Neutrophil (primary cell): Measurements from ENCODE around the gene IL15RA.

ENCODE experiments used
- H3K27ac ChIP-seq: fragments of 200-600 bp; sonication (generic); 2 replicates; pipeline ENCODE4 v1.5.1; 2016; ENCODE audit warnings: mild to moderate bottlenecking, moderate library complexity
- H3K27me3 ChIP-seq: fragments of 200-600 bp; sonication (generic); 2 replicates; pipeline ENCODE4 v1.6.0; 2016; ENCODE audit warnings: mild to moderate bottlenecking
- H3K36me3 ChIP-seq: fragments of 200-600 bp; sonication (generic); 2 replicates; pipeline ENCODE4 v1.5.1; 2017
- H3K4me1 ChIP-seq, 2 experiments: fragments of 200-600 bp in 1 of 2; sonication (generic) in 1 of 2; 1 replicate in 1 of 2; 2 replicates in 1 of 2; pipeline versions ENCODE4 v1.5.1 to v1.6.1; 2013 to 2016; ENCODE audit warnings: low read depth in 1 of 2, low read length in 1 of 2, mild to moderate bottlenecking in 1 of 2, moderate library complexity in 1 of 2; ENCODE audit not compliant: control insufficient read depth in 1 of 2, insufficient read depth in 1 of 2
- H3K4me3 ChIP-seq, 2 experiments: fragments of 200-600 bp in 1 of 2; sonication (generic) in 1 of 2; 1 replicate in 1 of 2; 2 replicates in 1 of 2; pipeline ENCODE4 v1.5.1; 2013 to 2016; ENCODE audit warnings: low read depth in 1 of 2, low read length in 1 of 2, mild to moderate bottlenecking in 1 of 2, moderate library complexity in 1 of 2
- H3K9me3 ChIP-seq: fragments of 200-600 bp; sonication (generic); 2 replicates; pipeline ENCODE4 v1.5.1; 2016
- TF ChIP-seq, protein P1 (sequence below): fragments of 200-600 bp; sonication (generic); IDR thresholded peaks from 2 replicates; pipeline ENCODE4 v1.5.1; 2016; ENCODE audit warnings: antibody characterized with exemption

The IL15RA gene

DNA sequence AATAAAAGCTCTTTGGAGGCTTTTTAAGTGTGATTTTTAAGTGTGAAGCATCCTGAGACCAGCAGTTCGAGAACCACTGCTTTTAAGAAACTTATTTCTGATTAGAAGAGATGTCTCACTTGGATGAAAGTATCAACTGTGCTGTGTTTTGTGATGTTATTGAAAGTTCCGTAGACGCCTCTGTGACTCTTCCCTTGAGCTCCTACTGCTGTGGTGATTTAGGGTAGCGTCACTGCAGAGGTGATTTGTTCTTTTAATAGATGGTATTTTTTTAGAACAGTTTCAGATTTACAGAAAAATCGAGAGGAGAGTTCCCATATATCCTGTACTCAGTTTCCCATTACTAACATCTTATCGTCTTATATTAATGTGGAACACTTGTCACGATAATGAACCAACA is 57.8 kb downstream of the IL15RA start:
- TF ChIP-seq, protein P1, sequence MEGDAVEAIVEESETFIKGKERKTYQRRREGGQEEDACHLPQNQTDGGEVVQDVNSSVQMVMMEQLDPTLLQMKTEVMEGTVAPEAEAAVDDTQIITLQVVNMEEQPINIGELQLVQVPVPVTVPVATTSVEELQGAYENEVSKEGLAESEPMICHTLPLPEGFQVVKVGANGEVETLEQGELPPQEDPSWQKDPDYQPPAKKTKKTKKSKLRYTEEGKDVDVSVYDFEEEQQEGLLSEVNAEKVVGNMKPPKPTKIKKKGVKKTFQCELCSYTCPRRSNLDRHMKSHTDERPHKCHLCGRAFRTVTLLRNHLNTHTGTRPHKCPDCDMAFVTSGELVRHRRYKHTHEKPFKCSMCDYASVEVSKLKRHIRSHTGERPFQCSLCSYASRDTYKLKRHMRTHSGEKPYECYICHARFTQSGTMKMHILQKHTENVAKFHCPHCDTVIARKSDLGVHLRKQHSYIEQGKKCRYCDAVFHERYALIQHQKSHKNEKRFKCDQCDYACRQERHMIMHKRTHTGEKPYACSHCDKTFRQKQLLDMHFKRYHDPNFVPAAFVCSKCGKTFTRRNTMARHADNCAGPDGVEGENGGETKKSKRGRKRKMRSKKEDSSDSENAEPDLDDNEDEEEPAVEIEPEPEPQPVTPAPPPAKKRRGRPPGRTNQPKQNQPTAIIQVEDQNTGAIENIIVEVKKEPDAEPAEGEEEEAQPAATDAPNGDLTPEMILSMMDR, result no peak
- H3K9me3 ChIP-seq, result no peaks in the 10 kb centered on the region
- H3K27ac ChIP-seq, result no peak overlapping the region
- H3K4me3 ChIP-seq, result no peak overlapping the region
- H3K4me1 ChIP-seq, result no peaks in the 10 kb centered on the region
- H3K36me3 ChIP-seq, result peaks cover 100% of the 10 kb centered on the region
- no peaks in the 10 kb centered on the region for H3K27me3 ChIP-seq

DNA sequence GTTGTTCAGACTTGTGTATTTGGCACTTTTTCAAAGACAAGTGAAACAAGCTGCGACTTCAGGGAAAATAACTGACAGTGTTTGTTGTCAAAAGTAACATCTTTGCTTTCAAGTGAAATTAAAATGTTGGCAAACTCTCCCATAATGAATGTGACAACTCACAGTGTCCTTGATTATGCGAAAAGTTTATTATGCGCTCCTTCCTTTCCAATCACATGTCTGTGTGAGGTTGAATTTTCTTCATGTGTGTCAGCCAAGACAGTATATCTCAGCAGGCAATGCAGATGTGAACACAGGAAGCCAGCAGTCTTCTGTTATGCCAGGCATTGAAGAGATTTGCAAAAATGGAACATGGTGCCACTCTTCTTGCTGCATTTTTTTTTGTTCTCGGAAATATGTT is 58.6 kb downstream of the IL15RA start:
- Histone ChIP-seq H3K27me3 (no peaks in the 10 kb centered on the region), H3K4me1 (no peaks in the 10 kb centered on the region)

GRCh38 chr10:5917305-5917704 is 60.0 kb downstream of the IL15RA start:
- H3K27ac ChIP-seq, result no peak overlapping the region
- no peaks in the 10 kb centered on the region for H3K27me3 ChIP-seq
- no peak overlapping the region for H3K4me3 ChIP-seq
- peaks cover 100% of the 10 kb centered on the region for H3K36me3 ChIP-seq
- H3K4me1 ChIP-seq, result no peaks in the 10 kb centered on the region
- TF ChIP-seq, protein P1, result no peak
- no peaks in the 10 kb centered on the region for H3K9me3 ChIP-seq

More for the DNA sequence above, 58.6 kb downstream of the IL15RA start:
- Histone ChIP-seq H3K4me3 (no peak overlapping the region), H3K36me3 (peaks cover 100% of the 10 kb centered on the region), H3K27ac (no peak overlapping the region), H3K9me3 (no peaks in the 10 kb centered on the region)
- TF ChIP-seq, protein P1, result no peak

- Histone ChIP-seq H3K4me1 (no peaks in the 10 kb centered on the region), H3K27me3 (no peaks in the 10 kb centered on the region), H3K4me3 (no peak overlapping the region), H3K9me3 (no peaks in the 10 kb centered on the region), H3K27ac (no peak overlapping the region), H3K36me3 (peaks cover 100% of the 10 kb centered on the region)
- TF ChIP-seq, protein P1, result no peak
These were observed 61.9 kb downstream of the IL15RA start for GRCh38 chr10:5915451-5915850.

DNA sequence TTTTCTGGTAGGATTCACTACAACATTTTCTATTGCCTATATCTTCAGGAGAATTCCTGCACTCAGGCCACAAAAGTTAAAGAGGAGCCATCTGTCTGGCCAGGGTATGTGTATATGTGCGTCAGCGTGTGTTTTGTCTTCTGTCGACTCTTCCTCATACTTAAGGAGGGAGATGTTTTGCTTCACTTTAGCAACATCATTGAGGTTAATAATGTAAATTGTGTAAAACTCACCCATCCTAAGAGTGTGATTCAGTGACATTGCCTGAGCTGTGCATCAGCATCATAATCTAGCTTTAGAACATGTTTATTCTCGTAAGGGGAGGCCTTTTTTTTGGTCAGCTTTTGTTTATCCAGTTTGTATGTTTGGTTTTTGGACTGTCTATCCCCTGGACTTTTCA is 63.6 kb downstream of the IL15RA start:
- Histone ChIP-seq H3K4me3 (no peak overlapping the region), H3K9me3 (no peaks in the 10 kb centered on the region), H3K4me1 (no peaks in the 10 kb centered on the region), H3K36me3 (peaks cover 100% of the 10 kb centered on the region), H3K27ac (no peak overlapping the region), H3K27me3 (no peaks in the 10 kb centered on the region)
- TF ChIP-seq, protein P1, result no peak

DNA sequence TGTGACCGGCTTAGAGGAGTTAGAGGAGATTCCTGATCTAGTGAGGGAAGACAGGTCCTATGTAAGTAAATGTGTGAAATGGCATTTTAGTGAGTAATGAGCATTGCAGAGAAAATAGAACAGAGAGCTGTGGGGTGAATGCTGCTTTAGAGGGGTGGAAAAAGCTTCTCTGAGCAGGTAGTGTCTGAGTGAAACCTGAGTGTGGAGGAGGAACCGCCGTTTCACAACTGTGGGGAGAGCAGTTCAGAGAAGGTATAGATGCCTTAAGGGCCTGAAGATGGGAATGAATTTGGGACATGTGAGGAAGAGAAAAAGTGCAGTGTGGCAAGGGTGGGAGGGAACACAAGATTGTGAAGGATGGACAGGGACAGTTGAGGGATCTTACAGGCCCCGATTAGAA is 65.7 kb downstream of the IL15RA start:
- Histone ChIP-seq H3K27me3 (no peaks in the 10 kb centered on the region), H3K36me3 (peaks cover 86% of the 10 kb centered on the region)
- TF ChIP-seq, protein P1, result no peak

More for the DNA sequence above, 65.7 kb downstream of the IL15RA start:
- no peaks in the 10 kb centered on the region for H3K9me3 ChIP-seq
- H3K4me1 ChIP-seq, result no peaks in the 10 kb centered on the region
- no peak overlapping the region for H3K4me3 ChIP-seq
- no peak overlapping the region for H3K27ac ChIP-seq
